GM18505 (cell line): ENCODE measurements around the gene HIGD1B.
A peak's percentile ranks its signal among the peaks of the same experiment; 100 is the strongest.

Experiments used
- ATAC-seq: cut with Tn5 transposase; IDR thresholded peaks from one replicate; pipeline ENCODE4 v1.9.1; 2021; ENCODE audit not compliant: unreplicated experiment
- POLR2A ChIP-seq: IDR thresholded peaks from 4 replicates; pipeline ENCODE4 v1.6.1; 2011; ENCODE audit warnings: borderline replicate concordance; ENCODE audit not compliant: insufficient read depth, insufficient read length; ENCODE audit errors: extremely low read depth

The HIGD1B gene

GRCh38 chr17:44875761-44876160, 28.1 kb downstream of the HIGD1B start:
- no peak for ATAC-seq
- no peak for TF ChIP-seq POLR2A

GRCh38 chr17:44877121-44877520, 29.4 kb downstream of the HIGD1B start:
- TF ChIP-seq POLR2A = no peak
- no peak for ATAC-seq

DNA sequence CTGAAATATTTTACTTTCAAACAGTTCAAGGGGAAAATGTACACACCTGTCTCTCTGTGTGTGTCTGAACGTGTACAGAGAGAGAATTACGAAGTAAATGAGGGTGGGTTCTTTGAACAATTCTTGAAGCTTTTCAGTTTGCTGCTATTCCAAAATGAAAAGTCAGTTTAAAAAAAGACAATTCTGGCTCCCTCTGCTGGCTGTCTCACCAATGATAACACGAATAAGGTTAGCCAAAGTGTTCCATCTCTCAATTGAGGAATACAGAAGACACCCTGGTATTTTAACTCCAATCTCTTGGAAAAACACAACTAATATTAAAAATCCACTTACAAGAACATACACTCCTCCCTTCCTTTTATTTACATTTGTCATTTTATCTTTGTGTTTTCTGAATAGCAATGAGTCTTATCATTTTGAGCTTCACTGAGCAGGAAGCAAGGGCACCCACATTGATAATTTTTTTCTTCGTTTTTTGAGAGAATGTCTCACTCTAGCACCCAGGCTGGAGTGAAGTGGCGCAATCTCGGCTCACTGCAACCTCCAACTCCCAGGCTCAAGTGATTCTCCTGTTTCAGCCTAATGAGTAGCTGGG, 31.0 kb downstream of the HIGD1B start:
- ATAC-seq = no peak
- TF ChIP-seq POLR2A = no peak

DNA sequence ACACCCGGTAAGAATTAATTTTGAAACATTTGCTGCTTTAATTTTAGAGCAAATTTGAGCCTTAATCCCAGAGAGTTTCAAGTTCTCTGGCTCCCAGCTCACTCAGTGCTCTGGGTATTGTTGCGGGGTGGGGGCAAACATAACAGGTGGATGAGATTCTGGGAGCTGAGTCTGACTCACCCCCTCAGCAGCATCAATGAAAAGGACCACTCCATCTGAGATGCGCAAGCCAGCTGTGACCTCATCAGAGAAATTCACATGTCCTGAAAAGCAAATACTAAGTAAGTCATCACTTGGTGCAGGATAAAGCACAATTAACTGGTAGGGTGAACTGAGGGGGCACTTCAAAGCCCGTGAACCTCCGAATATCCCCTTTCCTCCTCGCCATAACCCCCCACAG, 31.7 kb downstream of the HIGD1B start:
- no peak for TF ChIP-seq POLR2A
- no peak for ATAC-seq

- no peak for ATAC-seq
- TF ChIP-seq POLR2A = no peak
These were observed 32.4 kb downstream of the HIGD1B start for GRCh38 chr17:44880062-44880461.

DNA sequence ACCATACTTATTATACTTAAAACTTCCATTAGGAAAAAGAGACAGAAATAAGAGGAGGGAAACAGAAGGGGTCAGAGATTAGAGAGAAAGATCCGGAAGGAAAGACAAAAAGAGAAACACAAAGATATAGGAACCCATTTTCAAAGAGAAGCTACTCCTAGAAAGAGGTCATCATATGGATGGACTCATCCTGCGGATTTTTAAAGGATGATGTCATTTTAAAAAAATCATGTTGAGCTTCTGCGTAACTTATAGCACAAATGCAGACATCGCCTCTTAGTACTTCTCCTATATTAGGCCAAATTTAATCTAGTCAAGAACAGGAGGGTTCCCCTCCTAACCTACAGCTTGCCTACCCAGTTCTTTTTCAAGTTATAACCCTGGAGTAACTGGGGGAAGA, 33.5 kb downstream of the HIGD1B start:
- TF ChIP-seq POLR2A = no peak
- ATAC-seq = no peak

DNA sequence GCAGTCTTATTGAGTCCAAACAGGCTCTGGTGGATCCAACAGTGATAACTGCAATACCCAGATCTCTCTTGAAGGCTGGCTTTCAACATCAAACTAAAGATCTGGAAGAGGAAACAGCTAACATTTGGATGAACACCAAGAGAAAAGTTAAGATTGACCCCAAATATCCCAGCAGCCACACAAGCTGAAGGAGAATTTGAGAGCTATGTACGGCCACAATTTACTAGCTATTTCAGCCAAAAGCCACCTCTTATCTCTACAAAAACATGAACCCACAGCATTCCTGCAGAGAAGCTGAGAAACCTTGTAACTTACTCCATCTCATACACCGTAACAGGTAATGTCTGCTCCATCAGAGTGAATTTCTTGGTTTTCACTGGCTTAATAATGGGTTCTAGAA, 37.3 kb downstream of the HIGD1B start:
- ATAC-seq = no peak
- no peak for TF ChIP-seq POLR2A

DNA sequence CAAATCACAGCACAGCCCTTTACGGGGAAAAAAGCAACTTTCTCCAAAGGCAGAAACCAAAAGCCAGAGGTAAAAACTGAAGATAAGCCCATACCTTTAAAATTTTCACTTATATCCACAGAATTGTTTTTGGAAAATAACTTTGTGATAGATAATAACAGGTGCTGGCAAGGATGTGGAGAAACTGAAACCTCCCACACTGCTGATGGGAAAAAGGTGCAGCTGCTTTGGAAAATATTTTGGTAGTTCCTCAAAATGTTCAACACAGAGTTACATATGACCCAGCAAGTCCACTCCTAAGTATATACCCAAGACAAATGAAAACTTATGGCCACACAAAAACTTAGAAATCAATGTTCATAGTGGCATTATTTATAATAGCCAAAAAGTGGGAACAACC, 39.3 kb downstream of the HIGD1B start:
- no peak for TF ChIP-seq POLR2A
- ATAC-seq = no peak

DNA sequence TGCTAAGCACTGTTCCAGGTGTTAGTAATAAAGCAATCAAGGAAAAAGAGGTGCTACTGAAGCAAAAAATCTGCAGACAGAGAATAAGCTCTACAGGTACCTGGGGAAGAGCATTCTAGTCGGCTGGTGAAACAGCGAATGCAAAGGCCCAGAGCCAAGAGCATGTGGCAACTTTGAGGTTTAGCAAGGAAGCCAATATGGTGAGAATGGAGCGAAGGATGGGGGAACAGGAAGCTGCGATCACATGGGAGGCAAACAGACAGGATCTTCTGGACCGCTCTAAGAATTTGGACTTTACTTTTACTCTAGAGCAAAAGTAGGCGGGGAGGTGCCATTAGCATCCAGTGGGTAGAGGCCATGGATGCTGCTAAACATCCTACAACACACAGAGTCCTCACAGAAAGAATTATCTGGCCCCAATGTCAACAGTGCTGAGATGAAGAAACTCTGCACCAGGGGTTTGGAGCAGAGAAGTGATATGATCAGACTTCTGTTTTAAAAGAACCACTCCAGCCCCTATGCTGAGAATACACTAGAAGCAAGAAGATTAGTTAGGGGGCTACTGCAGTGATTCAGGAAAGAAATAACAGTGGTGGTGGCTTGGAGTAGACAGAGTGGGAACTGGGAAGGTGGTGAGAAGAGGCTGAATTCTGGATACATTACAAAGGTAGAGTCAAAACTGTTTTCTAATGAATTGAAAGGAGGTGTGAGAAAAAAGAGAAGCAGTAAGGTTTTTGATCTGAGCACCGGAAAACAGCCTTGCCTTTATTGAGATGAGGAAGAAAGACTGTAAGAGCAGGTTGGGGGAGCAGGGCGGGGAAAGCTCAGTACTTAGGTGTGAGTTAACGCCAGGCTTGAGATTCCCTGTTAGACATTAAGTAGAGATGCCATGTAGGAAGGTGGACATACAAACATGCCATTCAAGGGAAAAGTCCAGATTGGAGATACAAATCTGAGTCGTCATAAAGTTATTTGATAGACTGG, 40.6 kb downstream of the HIGD1B start:
- no peak for TF ChIP-seq POLR2A

GRCh38 chr17:44889003-44889402, 41.3 kb downstream of the HIGD1B start:
- ATAC-seq = no peak
- TF ChIP-seq POLR2A = no peak

More for the DNA sequence above, 40.6 kb downstream of the HIGD1B start:
- no peak for ATAC-seq

DNA sequence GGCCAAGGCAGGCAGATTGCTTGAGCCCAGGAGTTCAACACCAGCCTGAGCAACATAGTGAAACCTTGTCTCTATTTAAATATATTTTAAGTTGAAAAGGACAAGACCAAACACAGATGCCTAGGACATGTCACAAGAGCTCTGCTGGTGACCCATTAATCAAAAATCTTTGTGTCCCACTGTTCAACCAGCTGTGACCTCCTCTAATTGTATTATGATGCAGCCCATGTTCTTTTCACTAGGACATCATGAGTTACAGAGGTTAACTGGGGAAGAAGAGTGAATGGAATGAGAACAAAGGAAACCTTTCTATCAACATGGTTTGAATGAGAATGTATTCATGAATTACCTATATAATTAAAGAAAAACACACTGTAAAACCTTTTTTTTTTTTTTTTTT, 44.6 kb downstream of the HIGD1B start:
- no peak for TF ChIP-seq POLR2A
- no peak for ATAC-seq

DNA sequence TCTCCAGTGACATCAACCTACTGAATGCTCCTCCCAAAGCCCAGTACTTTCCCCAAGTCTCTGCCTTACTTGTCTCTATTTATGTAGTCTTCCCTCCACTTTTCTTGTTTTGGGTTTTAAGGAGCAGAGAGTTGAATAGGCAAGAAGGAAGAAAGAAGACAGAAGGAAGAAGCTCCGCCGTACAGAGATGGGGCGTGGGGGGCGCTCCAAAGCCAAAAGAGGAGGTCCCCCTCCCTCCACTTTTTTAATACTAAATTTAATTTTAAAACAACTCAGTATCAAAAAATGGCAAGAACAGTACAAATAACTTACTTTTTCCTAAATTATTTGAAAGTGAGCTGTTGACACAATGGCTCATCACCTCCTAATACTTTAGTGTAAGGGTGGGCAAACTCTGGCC, 47.0 kb downstream of the HIGD1B start:
- ATAC-seq = no peak
- no peak for TF ChIP-seq POLR2A

- ATAC-seq = peak; percentile 2
- no peak for TF ChIP-seq POLR2A
These were observed 51.0 kb downstream of the HIGD1B start for GRCh38 chr17:44898768-44899073.
